Mammary microvascular endothelial cell (primary cell): ENCODE results near the gene FLG2. TPM values are rescaled to one million over a fixed set of nuclear protein-coding genes. Genes with fewer than 3 reads are reported as not detected.

ENCODE experiments used
- total RNA-seq: library from RNA; depleted of rRNA; stranded (reverse); fragments of >200 nt; gene quantifications from 2 replicates; pipeline ENCODE4 v1.2.3, GENCODE V29; 2015

The FLG2 gene
- not detected in 2 replicates for total RNA-seq

DNA sequence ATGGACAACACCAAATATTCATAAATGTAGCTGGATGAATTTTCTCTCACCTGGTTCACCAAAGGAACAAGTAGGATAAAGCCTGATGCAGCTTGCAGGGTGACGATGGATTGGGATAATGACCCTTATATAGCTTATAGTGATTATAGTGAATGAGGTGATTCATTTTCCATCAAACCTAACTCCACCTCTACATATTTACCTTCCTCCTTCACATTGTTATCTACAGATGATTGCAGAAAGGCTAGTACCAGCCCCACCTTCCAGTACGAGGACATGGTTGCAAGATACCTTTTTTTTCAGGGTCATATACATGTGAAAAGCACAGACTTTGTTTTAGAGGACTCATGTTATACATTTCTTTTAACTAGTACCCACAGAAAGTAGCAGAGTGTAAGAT is at the start of gene FLG2:
TSS of gene FLG2 (minus strand) at position 101 of the 400 bp plus-strand sequence. CDS start 1,122 bp downstream, outside the sequence.

DNA sequence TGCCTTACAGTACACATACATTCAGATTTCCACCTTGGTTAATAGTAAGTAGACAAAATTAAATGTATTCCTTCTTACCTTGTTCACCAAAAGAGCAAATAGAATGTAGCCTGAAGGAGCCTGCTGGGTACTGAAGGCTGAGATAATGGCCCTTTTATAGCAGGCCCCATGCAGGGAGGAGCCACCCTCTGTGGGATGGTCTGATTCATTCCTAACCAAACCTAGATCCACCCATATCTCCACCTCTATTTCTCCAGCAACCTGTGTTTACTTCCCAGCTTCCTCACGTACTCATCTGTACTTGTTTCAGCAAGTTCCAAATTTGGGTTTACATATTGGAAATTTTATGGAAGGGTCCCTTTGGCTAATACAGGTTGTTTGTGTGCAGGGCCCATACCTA is 34.7 kb downstream of the FLG2 start, which contains the start of gene FLG:
TSS of gene FLG (minus strand) at position 129 of the 400 bp plus-strand sequence. CDS start 9,783 bp downstream, outside the sequence.

Other genes starting within 250 kb of the FLG2 start
- not detected in 2 replicates for gene TCHH, start 244.6 kb downstream of the FLG2 start, total RNA-seq
- gene RPTN, start 200.8 kb downstream of the FLG2 start, total RNA-seq, result not detected in 2 replicates
- gene HRNR, start 135.8 kb downstream of the FLG2 start, total RNA-seq, result not detected in 2 replicates
- not detected in 2 replicates for gene FLG, start 34.8 kb downstream of the FLG2 start, total RNA-seq
- gene CRNN, start 54.3 kb upstream of the FLG2 start, total RNA-seq, result not detected in 2 replicates
- not detected in 2 replicates for gene LCE5A, start 150.8 kb upstream of the FLG2 start, total RNA-seq
- not detected in 2 replicates for gene CRCT1, start 154.5 kb upstream of the FLG2 start, total RNA-seq
- gene LCE3E, start 206.8 kb upstream of the FLG2 start, total RNA-seq, result not detected in 2 replicates
- gene LCE3D, start 220.5 kb upstream of the FLG2 start, total RNA-seq, result not detected in 2 replicates
- gene LCE3C, start 240.2 kb upstream of the FLG2 start, total RNA-seq, result not detected in 2 replicates